Middle frontal gyrus (tissue), 1 donor: ENCODE data around the gene P2RY10.
"Not testable (repeated sequence)": the region's sequence is repeated elsewhere in the genome, so short reads cannot be mapped to it uniquely, and the experiment has no call there.

Experiments
- DNase-seq: peaks from one replicate; pipeline ENCODE4 v3.0.0-alpha.2; 2015; ENCODE audit warnings: low spot score; ENCODE audit errors: extremely low spot score

The P2RY10 gene, protein sequence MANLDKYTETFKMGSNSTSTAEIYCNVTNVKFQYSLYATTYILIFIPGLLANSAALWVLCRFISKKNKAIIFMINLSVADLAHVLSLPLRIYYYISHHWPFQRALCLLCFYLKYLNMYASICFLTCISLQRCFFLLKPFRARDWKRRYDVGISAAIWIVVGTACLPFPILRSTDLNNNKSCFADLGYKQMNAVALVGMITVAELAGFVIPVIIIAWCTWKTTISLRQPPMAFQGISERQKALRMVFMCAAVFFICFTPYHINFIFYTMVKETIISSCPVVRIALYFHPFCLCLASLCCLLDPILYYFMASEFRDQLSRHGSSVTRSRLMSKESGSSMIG

DNA sequence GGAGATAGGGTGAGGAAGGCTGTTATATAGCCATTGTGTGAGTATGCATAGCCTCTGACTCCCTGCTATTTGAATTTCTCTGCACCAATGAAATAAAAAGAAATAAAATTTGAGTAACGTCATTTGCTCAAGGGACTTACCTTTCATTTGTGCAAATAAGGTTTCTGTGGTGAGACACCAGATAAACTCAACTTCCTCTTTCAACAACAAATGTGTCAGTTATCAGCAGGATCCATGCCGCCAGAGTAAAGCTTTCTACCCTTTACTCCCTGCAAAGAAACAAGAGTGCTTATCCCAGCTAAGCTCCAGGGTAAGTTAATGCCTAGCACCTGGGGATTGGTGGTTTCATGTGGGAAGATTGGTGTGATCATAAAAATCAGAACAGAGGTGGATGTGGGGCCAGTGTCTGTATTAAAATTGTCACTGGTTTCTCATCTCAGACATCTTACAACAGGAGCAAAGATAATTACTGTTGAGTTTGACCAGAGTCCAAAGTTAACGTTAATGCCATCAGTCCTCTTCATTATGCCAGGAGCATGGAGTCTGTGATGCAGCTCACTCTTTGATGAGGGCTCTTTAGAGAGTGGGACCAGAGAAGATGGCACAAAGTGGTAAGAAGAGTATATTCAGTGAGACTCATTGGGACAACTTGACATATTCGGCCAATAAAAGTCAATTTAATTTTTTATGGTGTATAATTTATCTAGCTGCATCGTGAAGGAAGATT is at the start of gene P2RY10:
TSS of gene P2RY10 (plus strand) at position 206 of the 727 bp plus-strand sequence. CDS start 15,130 bp downstream, outside the sequence.
- DNase-seq: no peak

DNA sequence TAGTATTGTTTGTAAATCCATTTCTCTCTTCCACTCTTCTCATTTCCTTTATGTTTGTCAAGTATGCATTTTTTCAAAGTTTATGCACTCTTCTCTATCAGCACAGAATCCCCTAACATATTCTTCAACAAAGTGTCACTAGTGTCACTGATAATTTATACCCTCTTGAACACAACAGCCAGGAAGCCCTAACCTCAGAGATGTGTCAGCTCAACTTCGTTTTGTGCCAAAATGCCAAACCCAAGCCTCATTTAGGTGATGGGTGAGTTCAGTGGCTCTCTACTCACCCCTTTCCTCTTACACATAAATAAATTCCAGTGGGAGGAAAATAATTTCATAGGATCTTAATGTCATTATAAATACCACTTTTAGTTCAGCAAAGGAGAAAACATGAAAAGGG is 22.4 kb upstream of the P2RY10 start:
- no peak for DNase-seq

DNA sequence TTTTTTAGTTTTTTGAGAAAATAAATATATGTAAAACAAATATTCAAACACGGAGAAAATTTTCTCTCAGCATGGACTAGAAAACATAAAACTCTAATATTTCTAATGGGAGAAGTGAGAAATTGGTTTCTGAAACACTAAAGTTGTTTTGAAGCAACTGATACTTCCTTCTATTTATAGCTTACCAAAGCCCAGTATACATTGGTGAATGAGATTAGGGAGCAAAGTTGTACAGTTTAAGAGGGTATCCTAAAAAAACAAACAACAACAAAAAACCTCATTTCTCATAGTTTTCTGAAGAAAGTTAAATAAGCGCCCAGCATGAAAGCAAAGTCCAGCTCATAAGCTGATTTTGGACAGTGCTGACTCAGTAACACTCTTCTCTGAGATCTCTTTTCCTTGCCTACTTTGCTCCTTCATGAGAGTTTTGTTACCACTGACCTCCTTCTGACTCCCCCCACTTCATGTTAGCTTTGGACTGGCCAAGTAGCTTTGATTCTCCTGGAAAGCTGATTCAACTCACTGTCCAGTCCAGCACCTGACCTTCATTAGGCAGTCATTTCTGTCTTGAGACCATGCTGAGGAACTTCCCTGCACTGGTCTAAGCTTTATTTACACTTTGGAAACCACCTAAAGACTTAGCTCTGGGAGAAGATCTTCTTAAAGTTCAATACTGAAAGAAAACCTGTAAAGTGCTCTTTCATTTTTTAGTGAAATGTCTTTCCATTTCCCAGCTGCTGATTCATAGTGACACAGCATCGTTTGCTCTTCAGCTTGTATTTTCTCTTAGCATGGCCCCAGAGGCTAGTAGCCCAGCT is 21.8 kb upstream of the P2RY10 start:
- no peak for DNase-seq

DNA sequence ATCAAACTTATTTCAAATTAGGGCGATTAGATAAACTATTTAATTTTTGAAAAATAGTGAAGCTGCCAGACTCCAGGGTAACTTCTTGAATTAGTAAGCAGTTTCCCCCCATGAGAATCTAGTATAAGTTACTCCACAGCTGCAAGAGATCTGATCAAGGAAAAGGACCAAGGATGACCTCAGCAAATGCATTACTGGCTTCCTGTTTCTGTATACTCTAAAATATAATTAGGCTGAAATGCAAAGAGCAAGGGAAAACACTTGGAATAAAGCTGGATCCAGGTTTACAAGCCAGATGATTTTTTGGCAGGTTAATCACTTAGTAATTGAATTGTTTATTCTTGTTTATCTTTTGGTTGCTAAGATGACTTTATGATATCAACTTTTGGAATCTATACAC is 13.4 kb upstream of the P2RY10 start:
- no peak for DNase-seq

DNA sequence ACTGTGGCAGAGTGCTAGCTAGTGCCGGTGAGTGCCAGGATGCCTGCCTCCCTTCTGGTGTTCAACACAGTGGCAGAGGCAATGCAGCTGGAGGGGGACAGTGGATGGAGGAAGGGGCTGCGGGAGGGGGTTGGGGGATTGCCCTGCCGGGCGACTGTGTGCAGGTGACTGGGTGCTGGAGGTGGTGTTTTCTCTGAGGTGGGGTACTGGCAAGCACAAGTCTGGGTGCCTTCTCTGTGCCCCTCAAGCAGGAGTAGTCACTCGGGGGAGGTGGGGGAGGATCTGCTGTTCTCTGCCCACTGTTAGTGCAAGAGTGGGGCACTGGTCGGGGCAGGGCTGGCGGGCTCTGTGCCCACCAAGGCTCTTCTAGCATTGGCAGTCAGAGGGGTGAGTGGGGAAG is 10.3 kb upstream of the P2RY10 start:
- no peak for DNase-seq

DNA sequence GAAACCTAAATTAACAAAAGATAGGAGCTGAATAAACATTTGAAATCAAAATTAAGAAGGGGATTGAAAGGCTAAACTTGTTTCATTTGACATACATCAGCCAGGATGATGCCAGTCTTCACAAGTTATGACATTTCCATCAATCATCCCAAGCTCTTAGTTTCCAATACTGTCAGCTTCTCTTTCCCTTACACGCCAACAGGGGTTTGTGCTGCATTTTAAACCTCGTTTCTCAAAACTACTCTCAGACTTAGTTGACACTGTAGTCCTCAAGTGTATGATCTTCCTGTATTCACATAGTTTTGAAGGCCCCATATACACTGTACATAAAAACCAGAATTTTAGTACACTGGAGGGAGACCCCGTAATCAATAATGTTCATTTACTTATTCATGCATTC is 840 bp upstream of the P2RY10 start:
- no peak for DNase-seq

DNA sequence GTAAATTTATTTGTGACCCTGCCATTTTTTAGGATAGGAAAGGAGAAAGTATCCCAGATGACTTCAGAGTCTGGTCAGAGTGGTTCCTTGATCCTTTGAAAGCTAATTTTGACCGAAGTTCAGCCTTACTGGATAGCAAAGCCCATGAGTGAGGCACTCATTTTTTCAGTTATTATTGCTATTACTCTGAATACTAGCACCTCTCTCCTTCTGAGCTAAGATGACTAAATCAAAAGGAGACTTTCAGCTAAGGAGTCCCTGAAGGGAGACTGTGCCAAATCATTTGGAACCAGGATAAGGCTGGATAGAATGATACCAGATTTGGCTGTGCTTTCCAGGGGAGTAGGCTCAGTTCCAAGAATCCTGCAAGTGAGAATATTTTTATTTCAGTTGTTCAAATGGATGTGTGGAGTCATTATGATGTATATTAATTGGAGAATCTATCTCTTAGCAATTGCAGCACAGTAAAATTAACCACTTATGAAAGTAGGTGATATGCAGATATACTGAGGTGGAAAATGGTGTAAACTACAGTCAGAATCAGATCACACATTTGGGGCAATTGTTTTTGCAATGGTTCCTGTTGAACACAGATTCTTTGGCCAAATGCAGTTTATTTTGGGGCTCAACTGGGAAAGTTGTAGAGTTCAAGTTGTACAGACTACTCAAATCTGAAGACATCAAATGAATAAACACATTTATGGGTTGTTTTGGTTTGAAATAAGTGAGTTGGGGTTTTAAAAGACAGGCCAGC is 1.2 kb downstream of the P2RY10 start:
- no peak for DNase-seq

DNA sequence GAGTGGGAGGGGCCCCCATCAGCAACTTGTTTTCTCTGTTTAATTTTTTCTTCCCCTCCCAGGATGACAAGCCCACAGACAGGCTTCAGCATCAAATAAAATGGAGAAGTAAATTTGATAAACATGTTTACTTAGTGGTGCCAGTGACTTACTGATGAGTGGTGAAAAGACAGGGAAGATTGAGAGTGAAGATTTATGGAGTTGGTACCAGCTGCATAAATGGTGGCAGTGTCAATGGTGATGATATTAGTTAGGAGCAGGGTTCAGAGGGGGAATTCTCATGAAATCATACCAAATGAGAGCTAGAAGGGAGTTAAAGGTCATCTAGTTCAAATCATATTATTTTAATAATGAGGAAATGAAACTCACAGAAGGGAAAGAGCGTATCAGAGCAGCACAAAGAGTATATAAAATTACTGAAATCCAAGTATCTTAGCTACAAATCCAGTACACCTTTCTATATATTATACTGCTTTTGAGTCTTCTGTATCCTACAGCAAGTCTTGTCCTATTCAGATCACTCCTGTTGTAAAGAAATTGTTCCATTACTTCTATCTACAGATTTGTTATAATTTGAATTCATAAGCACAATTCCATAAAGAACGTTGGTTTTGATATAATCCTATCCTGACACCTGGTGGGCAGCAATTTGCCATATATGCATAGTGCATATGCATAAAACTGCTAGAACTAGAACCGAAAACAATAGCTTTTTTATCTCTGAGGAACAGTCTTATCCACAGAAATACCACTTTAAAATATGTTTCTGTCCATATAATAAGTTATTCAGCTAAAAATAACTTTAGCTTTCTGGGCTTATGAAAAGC is 5.0 kb downstream of the P2RY10 start:
- DNase-seq: no peak

DNA sequence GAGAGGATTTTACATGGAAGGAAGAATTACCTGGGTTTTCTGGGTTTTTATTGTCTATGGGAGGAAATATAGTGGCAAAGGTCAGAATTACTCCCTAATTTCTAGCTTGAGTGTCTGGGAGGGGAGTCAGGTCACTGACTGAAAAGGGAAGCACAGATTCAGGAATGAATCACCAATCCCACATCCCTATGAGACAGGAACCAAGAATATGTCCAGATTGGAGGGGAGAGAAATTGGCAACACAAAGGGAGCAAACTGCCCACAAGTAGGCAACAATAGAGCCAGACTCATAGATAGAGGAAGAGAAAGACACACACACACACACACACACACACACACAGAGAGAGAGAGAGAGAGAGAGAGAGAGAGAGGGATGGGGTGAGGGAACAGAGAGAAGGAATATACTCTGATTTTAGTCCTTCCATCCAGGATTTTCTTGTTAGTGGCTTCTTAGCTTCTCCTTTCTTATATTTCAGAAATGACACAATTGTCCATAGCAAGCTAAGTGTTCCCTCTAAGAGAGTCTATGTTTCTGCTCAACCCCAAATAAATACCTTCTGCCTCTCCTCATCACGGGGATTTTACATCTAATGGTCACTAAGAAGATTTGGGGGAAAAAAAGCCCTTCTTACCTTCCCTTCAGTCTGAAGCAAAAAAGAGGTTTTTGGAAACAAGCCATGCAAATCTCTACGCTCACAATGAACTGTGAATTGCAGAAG is 12.0 kb downstream of the P2RY10 start:
- no peak for DNase-seq

DNA sequence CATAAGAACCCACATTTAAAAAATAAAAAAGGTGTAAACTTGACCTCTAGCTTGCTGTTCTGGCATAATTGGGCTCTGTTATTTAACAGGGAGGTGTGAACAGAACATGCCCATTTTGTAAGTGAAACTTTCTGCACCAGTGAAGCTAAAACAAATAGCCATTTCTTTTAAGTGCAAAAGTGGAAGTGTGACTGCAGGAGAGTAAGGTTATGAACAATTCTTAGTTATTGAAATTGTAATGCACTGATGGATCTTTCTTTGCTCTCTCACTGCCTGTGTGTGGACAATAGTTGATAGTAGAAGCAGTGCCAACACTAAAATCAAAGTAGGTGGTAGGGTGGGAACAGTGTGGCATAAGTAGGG is 12.6 kb downstream of the P2RY10 start:
- DNase-seq: no peak

DNA sequence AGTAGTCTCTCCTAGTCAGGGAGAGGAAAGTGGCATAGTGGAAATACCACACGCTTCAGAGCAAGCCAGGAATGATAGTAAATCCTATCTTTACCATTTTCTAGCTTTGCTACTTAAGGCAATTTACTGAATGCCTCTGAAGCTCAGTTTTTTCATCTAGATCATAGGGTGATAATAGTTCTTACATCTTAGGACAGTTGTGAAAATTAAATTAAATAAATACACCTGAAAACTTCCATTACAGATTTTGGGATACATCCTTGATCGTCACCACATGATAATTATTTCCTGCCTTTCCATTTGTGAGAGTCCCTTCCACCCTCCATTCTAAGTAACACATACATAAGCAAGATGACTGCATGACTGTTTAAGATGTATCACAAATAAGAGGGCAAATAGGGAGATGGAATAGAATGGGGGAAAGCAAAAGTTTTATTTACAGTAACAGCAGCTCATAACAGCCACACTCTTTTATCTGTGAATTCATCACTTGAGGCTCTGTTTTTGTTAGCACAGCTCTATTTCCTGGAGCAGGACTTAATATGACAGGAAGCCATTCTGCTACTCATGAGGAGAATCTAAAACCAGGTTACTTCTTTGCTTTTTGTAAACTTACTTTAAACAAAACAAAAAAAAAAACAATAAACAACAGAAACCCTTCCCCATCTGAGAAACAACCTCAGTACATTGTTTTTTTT is 13.4 kb downstream of the P2RY10 start:
- DNase-seq: no peak

DNA sequence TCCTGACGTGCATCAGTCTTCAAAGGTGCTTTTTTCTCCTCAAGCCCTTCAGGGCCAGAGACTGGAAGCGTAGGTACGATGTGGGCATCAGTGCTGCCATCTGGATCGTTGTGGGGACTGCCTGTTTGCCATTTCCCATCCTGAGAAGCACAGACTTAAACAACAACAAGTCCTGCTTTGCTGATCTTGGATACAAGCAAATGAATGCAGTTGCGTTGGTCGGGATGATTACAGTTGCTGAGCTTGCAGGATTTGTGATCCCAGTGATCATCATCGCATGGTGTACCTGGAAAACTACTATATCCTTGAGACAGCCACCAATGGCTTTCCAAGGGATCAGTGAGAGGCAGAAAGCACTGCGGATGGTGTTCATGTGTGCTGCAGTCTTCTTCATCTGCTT is 15.7 kb downstream of the P2RY10 start:
- no peak for DNase-seq

DNA sequence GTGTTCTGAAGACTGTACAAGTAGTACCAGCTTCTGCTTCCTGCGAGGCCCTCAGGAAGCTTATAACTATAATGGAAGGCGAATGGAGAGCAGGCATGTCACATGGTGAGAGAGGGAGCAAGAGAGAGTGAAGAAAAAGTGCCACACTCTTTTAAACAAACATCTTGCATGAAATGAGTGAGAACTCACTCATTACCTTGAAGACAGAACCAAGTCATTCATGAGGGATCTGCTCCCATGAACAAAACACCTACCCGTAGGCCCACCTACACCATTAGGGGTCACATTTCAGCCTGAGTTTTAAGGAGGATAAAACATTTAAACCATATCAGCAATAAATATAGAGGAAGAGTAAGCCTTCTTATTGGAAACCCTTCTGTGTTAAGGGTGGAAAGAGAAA is 19.4 kb downstream of the P2RY10 start:
- no peak for DNase-seq

DNA sequence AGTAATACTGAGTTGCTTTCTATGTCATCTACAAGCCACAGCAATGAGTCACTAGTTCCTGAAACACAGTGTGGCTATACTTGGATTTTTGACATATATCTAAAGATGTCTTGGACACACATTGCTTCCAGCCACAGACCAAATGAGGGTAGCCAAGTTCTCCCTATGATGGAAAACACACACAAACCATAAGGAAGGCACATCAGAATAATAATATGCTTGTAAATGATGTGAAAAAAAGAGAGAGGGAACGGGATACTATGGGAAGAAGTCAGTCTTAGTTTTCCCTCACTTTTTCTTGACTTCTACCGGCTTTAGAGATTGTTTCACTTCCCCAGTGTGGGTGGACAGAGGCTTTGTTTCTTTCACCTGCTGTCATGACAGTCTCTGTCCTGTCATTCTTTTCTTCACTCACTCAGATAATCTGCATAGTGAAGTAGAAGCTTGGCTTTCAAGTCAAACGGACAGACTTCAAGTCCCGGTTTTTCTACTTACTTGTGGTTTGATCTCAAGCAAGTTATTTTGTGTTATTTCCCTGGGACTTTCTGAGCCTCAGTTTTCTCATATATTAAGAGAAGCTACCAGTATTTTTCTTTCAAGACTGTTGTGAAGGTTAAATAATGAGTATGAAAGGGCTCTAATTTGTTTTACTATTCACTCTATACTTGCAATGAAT is 34.7 kb downstream of the P2RY10 start:
- DNase-seq: no peak

DNA sequence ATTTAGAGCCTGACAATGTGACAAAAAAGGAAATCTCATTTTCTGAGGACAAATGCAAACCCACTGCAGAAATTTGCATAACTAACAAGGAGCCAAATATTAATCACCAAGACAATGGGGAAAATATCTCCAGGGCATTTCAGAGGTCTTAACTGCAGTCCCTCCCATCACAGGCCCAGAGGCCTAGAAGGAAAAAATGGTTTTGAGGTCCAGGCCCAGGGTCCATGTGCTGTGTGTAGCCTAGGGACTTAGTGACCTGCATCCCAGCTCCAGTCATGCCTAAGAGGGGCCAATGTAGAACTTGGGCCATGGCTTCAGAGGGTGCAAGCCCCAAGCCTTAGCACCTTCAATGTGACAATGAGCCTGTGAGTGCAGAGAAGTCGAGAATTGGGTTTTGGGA is 44.2 kb downstream of the P2RY10 start:
- no peak for DNase-seq

DNA sequence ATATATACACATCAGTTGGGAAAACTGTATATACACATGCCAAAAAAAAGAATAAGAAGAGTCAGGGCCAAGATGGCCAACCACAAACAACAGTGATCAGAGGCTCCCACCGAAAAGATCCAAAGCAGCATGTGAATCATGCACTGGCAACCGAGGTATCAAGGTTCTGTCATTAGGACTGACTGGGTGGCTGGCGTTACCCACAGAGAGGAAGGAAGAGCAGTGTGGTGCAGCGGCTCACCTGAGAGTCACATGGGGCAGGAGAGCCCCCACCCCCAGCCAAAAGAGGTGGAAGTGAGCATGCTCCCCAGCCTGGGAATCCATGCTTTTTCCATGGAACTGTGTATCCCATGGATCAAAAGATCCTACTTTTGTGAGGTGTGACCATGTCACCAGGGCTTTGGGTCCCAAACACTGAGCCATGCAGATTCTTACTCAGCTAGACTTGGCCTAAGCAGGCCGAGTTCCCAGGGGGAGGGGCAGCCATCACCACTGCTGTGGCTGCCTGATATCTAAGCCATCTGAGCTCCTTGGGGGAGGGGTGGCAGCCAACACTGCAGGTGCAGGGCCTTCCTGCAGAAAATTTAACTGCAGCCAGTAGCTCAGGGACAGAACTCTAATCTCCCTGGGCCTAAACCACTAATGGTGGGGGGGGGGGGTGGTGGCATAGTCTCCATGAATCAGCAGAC is 52.8 kb downstream of the P2RY10 start:
- DNase-seq: no peak

DNA sequence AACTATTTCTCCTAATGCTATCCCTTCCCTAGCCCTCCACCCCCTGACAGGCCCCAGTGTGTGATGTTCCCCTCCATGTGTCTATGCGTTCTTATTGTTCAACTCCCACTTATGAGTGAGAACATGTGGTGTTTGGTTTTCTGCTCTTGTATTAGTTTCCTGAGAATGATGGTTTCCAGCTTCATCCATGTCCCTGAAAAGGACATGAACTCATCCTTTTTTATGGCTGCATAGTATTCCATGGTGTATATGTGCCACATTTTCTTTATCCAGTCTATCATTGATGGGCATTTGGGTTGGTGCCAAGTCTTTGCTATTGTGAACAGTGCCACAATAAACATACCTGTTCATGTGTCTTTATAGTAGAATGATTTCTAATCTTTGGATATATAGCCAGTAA is 62.3 kb downstream of the P2RY10 start:
- DNase-seq: not testable (repeated sequence)
